ENCODE results near the gene LPCAT2.
"Not testable (repeated sequence)": the region's sequence is repeated elsewhere in the genome, so short reads cannot be mapped to it uniquely, and the experiment has no call there.

LPCAT2 gene

DNA sequence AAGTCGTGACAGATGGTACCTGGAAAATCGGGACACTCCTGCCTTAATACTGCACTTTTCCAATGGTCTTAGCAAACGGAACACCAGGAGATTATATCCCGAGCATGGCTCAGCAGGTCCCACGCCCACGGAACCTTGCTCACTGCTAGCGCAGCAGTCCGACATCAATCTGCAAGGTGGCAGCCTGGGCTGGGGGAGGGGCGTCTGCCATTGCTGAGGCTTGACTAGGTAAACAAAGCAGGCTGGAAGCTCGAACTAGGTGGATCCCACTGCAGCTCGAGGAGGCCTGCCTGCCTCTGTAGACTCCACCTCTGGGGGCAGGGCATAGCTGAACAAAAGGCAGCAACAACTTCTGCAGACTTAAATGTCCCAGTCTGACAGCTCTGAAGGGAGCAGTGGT is 106.8 kb downstream of the LPCAT2 start:
- DNase-seq: not testable (repeated sequence)

DNA sequence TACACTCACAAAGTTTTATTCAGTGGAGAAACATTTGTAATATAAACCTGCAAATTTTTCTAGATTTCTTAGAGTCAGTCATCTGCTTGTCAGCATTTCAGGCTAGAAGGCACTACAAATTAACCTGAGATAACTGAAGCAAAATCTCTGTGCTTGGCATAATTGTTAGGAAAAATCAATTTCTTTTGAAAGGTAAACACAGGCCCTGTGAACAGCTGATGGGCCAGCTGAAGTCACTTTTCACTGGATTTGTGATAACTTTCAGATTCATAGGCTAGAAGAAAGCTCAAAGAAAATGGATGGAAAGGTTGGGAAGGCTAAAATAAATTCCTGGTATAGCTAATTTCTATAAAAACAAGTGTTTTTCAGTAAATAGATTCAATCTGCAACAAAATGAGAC is 112.9 kb downstream of the LPCAT2 start:
- no peak for DNase-seq

DNA sequence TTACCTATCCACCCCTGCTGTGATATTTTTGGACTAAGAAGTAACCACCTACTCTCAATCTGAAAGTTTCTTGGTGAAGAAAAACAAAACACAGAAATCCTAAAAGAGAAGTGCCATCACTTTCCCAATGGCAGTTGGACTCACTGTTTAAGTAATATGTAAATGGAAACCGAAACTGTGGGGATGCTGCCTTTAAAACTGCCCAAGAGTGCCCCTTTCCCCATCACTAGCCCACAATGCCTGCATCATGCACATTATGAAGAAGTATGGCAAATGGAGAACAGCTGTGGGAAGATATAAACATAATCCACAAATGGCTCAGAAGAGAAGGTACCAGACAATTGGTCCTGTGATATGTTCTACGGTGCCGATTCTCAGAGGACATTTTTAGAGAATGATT is 113.4 kb downstream of the LPCAT2 start:
- no peak for DNase-seq

DNA sequence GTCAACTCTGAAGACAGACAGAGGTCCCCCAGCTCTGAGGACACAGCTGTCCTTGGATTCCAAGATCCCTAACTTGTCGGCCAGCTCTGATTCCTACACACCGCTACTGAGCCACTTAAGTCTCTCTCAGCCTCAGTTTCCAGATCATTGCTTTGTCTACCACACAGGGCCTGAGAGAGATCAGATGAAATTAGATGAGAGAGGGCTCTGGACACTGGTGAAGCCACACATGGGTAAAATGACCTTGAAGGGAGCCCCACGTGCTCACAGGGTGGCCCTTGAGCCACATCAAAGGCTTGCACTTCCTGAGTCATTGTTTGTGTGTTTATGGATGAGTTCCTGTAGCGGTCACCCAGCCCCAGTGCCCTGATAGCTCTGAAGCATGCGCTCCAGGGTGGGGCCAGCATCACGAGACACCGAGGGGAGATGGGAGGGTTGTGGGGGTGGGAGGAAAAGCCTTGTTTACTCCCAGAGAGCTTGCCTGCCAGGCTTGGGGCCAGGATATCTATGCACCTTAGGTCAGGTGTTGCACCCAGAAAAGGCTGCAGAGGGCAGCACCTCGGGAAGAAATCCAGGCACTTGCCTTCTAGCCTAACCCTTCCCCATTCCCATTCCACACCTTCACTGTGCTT is 114.2 kb downstream of the LPCAT2 start:
- DNase-seq: no peak

DNA sequence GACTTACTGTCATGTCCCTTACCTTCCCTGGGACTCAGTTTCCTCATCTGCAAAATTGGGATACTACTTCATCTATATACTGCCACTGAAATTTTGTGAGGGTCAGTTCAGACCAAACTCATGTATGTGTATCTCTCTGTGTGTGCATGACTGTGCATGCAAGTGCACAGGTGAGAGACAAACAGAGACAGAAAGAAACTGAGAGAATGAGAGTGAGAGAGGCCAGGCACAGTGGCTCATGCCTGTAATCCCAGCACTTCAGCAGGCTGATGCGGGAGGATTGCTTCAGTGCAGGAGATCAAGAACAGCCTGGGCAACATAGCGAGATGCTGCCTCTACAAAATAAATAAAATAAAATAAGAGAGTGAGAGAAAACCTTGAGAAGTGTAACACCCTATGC is 114.8 kb downstream of the LPCAT2 start:
- DNase-seq: no peak

DNA sequence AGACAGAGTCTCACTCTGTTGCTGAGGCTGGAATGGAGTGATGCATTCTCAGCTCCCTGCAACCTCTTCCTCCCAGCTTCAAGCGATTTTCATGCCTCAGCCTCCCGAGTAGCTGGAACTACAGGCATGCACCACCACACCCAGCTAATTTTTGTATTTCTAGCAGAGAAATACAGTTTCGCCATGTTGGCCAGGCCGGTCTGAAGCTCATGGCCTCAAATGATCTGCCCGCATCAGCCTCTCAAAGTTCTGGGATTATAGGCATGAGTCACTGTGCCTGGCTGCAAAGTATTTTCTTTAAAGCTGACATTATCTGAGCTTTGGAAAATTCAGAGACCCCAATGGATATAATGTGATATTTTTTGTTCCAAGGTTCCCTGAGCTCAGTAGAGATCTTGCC is 115.8 kb downstream of the LPCAT2 start:
- no peak for DNase-seq

DNA sequence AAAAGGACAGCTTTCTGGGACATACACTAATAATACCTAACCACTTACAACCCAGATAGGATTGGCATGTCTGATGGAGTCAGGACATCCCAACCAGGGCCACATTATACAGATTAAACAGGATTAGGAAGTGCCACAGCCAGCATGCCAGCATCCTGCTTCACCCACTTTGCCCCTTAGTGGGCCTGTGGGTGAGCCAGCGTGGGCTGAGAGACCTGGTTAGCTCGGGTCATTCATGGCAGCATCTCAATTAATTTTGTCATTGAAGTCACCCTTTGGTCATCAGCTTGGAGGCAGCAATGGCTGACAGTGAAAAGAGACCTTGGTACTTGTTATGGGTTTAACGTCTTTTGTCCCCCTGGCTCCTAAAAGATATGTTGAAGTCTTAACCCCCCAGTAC is 117.0 kb downstream of the LPCAT2 start:
- DNase-seq: no peak

DNA sequence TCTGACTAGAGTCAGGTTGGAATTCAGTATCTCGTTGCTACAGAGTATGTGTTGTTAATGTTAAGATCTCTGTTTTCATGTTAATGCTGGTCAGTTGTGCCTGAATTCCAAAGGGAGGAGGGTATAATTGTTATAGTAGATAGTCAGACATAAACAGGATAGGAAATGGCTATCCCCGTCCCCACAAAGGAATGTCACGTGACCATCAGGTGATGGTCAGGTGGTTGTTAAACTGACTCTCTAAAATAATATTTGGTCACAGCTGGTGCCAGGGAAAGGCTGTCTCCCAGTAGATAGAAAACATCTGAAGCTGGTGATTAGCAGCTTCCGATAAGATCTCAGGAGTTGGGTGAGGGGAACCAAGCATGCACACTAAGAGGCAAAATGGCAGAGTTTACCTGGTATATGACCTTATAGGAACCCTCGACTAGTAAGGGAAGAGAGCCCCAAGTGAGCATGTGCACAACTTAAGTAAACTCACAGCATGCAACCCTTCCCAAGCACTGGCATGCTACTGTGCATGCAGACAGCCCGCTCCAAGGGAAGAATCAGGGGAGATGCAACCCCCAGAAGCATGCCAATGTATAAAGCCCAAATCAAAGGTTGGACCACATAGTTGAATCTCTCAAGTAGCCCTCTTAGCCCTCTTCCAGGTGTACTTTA is 119.6 kb downstream of the LPCAT2 start:
- DNase-seq: no peak

DNA sequence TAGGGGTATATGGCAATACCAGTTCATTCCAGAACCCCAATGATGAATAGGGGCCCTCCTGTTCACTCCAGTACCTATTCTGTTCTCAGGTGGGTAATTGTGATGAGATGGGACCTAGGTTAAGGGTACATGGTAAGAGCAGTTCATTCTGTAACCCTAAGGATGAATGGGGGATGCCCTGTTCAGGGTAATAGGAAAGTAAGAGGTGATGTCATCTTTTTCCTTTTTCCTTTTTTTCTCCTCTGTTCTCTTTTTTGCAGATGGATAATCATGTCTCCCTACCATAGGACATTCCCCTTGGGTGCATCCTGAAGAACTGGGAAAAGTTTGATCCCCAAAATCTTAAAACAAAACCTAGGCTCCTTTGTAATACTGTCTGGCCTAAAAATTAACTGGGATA is 121.9 kb downstream of the LPCAT2 start:
- DNase-seq: no peak

DNA sequence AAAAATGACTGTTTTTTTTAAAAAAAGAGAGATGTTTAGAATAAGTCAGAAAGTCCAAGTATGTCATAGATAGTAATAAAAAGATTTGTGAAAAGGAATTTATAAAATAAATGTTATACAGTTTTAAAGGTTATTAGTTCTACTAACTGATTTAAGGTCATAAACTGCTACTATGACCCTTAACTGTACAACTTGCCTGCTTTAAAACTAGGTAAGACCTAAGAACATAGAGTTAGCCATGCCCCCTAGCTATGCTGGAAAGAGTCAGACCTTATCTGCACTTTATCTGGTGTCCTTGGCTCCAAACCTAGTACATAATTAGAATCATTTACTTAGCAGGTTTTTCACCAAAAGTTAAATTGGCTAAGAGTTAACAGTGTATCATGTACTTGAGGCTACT is 123.4 kb downstream of the LPCAT2 start:
- no peak for DNase-seq

DNA sequence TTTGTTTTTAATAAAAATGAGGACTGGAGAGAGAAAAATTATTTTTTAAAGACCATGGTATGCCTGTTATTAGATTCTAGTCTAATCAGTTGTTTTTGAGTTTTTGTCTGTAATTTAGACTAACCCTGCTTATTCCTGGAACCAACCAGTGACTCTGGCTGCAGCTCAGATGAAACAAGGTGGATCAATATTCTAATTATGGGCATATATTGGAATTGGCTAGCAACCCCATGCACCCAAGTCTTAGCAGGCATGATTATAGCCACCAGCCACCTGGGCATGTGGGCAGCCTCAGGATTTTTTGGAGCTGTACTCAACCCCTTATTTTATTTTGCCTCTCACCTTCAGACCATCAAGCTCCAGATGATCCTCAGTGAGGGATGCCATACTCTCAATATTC is 125.3 kb downstream of the LPCAT2 start:
- no peak for DNase-seq

Measured in effector CD8-positive, alpha-beta T cell (primary cell).